Amygdala (tissue), 56 donors: Measurements from ENCODE around the gene THRA.
A peak's percentile ranks its signal among the peaks of the same experiment; 100 is the strongest.

Experiments used
- DNase-seq, 56 donors: peaks; one replicate each; lab custom pipeline; 2025; lab: John Stamatoyannopoulos, UW

The THRA gene

DNA sequence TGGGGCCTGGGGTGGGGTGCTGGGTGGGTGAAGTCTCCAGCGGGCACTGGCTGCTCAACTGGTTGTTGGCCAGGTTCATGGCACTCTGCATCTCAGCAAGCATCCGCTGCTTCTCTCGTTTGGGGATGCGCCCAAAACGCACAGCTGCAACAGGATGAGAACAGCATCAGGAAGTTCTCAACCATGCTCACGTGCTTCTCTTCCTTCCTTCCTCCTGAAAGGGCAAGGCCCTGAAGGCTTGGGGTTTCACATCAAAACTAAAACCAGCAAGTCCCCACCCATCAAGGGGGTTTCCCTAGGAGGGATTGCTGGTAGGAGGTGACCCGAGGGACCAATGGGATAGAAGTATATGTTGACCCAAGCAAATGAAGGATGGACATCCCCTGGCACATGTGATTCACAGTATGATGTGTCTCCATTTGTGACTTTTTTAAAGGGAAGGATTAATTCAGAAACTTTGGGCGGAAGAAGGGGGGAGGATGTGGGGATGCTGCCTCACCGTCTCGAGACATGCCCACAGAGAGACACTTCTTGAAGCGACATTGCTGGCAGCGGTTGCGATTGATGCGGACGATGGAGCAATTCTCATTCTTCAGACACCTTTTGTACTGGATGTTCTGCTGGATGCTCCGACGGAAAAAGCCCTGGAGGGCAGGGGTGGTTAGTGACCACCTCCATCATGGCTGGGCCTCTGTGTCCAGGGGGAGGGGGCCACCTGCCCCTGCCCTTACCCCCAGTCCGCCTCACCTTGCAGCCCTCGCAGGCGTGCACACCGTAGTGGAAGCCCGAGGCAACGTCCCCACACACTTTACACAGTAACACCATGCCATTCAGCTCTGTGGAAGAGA is 33.4 kb downstream of the THRA start:
- peak in 7 of 56 donors; percentile 20 to 64 (median 37) for DNase-seq

DNA sequence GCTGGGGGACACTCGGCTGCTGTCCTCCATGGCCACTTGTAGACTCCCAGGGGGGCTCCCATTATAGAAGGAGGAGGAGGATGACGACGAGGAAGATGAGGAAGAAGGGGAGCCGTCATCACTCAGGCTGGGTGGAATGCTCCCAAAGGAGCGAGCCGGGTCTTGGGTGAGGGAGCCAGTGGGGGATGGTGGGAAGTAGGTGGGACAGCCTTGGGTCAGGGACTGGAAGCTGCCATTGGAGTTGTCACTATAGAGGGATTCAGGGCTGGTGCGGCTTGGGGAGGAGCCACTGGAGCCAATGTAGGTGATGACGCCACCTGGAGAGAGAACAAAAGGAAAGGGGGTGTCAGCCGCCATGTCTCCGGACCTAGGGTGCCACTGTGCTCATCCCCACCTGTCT is 34.3 kb downstream of the THRA start:
- DNase-seq: no peak

DNA sequence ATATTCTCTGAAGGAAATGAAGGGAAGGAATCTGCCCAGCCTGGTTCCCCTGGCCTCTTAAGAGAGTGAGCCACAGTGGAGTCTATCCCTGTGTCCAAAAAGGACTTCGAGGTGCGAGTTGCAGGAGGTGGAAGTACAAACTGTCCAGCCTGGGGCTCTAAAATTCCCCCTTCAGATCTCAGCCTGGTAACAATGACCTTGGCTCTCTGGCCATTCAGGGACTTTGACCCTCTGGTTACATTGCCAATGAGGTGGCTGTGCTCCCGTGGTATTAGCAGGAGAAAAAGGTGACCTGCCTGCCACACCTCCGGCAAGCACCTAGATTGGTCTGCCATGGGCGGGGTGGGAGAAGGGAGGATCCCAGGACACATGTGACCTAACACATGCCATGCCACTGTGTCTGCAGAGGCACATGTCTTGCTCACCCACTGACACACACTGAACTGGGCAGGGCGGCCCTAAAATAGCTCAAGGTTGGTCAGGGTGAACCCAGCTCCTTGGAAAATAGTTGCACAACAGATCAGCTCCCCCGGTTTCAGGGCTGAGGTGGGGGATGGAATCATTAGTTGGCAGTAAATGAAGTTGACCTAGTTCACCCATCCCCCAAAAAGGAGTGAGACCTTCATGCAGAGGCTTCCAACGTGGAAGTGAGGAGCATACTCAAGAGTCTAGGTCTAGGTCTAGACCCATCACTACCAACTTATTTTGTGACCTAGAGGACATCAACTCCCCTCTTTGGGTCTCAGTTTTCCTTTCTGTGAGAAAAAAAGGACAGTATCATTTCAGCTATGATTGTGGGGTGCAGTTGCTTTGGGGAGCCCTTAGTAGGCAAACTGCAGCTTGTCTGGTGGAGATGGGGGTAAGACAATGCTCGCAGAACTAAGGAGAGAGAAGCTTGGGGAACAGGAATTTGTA is 35.4 kb downstream of the THRA start:
- DNase-seq: peak in 3 of 56 donors; percentile 23 to 44 (median 41)

DNA sequence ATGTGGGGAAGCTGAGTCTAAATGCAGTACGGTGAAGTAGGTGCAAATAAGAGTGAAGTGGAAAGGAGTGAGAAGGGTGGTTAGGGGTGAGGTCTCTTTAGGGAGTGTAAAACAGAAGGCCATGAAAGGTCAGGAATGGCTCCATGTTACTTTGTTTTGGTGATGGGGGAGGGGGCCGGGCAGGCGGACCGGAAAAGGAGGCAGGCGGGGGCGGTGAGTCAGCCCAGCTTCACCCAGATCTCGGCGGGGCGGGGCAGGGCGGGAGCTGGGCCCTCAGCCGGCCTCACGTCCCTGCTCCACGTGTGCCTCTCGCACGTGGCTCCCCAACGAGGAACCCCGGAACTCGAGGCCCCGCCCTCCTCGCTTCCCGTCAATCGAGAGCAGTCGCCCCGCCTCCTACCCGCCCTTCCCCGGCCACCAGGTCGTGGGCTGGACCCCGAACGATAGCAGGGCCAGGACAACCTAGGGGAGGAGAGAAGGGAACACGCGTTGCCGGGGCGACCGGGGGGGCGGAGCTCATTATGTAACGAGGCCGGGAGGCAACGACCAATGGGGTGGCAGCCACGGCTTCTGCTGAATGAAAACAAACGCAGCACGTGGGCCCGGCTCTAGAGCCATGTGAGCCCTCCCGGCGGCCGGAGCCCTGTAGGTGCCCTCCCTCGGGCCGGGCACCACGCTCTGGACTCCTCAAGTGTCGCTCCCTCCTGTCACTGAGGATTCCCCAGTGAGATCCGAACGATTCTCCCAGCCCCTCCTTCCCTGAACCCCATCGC is 36.3 kb downstream of the THRA start:
- DNase-seq: peak; percentile 60 to 99 (median 94)

DNA sequence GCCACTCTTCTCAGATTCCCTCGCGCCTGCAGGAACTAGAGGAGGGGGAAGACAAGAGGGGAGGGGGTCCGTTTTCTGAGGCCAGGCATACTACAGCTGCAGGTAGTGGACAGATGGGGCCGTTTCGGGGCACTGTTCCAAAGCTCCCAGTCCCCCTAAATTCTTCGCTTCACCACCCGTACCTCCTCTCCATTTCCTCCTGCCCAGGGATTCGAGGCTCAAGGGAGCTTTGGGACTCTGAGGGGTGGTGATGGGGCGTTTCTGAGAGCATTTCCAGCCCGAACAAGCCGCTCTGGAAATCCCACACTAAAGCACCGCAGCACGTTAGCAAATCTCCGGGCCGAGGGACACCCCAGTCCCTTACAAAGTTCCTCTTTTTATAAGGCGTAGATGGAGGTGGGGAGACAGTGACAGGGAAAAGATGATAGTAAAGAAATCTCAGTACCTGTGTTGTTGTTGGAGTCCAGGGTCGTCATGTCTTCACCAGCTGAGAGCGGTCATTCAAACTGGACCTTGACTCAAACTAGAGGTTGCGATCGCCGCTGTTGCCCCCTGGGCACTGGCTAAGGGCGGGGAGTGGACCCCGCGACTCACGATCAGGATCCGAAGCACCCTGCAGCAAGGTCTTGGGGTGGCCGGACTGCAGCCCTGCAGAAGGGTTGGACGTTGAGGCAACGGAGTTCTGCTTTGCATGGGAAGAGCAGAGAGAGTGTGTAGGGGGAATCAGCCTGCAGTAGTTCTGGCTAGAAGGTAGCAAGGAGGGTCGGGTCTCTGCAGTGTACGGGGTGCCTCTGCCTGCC is 37.1 kb downstream of the THRA start:
- no peak for DNase-seq

DNA sequence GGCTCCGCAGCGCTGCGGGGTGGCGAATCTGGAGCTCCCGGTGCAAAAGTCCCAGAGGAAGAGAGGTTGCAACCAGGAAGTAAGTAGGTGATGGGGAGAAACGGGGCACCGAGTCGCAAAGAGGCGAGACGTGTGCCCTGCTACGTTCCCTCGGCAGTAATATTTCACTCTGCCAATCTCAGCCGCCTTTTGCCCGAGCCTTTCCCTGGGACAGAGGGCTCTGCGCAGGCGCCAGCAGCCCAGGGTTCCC is 37.6 kb downstream of the THRA start, which contains the start of gene NR1D1:
Gene NR1D1 (minus strand): TSS at position 171 of the 250 bp plus-strand sequence. CDS start 495 bp downstream, outside the sequence.
- DNase-seq: no peak

DNA sequence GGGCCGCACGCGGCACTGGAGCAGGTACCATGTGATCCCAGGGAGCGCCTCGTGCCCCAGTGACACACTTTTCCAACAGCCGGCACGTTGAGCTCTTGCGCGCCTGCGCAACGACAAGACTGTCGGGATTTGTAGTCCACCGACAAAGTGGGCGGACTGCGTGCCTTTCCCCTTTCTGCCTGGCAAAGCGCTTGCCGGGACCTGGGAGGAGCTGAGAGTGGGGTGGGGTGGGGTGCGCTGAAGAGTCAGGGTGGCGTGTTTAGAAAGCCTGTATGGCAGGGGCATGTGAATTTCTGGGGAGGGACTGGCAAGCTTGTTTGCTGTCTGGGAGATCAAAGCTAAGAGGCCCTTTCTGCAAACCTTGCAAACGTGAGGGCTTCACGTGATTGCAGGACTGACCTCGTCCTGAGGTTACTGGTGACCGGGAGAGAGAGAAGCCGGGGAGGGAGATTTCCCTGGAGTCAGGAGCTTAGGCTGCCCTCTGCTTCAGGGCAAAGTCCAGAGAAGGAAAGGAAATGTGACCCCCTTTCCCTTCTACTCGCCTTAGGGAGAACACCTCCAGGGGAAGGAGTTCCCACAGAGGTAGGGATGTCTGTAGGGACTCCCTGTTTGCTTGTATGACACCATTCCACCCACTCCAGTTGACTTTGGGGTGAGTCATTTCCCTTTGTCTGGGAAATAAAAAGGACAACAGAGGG is 38.1 kb downstream of the THRA start:
- peak; percentile 79 to 99 (median 96) for DNase-seq

DNA sequence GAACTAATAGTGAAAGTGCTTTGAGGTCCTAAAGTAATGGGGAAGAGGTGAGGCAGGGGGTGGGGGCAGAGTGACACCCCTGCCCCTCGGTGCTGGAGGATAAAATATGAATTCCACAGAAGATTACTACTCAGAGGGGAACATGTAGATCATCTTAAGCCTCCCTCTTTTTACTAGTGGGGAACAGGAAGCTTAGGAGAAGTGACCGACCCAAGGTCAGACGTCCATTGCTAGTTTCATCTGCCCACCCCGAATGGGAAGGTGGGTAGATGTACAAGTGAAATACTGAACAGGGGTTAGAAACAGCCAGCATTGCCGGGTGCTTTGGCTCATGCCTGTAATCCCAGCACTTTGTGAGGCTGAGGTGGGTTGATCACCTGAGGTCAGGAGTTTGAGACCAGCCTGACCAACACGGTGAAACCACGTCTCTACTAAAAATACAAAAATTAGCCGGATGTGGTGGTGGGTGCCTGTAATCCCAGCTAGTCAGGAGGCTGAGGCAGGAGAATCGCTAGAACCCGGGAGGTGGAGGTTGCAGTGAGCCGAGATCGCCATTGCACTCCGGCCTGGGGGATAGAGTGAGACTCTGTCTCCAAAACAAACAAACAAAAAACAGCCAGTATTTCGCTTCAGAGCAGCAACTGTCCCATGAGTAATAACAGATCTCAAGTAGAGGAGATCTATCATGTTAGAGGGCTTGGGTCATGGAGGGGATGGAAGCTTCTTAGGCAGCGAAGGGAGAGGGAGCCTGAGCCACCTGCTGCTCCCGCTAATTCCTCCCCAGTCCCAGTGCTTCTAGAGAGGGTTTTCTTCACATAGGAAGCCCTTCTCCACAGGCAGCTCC is 38.8 kb downstream of the THRA start:
- DNase-seq: no peak

DNA sequence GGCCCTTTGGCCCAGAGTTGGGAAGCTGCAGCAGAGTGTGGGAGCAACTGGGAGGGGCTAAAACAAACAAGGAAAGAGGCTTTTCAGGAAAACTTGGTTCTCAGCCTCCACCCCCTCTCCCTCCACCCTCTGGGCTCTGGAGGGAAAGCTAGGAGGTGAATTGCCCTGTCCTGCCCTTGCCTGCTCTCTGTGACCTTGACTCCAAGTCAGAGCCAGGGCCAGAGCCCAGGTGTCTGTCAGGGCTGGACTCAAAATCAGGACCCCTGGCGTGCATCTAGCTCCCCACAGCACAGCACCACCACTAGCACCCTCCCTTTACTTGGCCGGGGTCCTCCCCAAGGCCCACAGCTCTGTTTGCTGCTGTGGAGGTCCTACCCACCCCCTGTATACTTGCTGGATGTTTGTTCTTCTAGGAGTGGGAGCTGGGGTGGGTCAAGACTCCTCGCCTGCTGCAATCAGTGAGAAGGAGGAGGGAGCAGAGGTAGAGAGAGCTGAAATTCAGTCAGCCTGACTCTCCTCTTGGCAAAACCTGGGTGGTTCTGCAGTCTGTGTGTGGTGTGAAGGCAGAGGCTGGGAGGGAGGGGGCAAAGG is 40.4 kb downstream of the THRA start:
- DNase-seq: no peak

DNA sequence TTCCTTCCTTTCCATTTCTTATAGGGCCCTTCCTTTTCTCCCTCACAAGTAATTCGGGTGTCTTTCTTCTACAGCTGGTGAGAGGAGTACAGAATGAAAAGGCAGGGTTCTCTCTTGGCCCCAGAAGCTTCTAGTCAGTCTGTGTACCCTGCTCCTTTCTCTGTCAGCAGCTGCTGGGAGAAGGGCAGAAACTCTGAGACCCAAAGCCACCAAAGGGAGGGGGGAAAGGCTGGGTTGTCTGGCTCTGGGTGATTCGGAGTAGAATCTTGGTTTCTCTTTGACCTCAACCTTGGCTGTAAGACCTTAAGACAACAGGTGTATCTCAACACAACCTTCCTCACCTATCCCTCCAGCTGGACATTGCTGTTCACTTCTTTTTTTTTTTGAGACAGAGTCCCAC is 40.9 kb downstream of the THRA start:
- no peak for DNase-seq

DNA sequence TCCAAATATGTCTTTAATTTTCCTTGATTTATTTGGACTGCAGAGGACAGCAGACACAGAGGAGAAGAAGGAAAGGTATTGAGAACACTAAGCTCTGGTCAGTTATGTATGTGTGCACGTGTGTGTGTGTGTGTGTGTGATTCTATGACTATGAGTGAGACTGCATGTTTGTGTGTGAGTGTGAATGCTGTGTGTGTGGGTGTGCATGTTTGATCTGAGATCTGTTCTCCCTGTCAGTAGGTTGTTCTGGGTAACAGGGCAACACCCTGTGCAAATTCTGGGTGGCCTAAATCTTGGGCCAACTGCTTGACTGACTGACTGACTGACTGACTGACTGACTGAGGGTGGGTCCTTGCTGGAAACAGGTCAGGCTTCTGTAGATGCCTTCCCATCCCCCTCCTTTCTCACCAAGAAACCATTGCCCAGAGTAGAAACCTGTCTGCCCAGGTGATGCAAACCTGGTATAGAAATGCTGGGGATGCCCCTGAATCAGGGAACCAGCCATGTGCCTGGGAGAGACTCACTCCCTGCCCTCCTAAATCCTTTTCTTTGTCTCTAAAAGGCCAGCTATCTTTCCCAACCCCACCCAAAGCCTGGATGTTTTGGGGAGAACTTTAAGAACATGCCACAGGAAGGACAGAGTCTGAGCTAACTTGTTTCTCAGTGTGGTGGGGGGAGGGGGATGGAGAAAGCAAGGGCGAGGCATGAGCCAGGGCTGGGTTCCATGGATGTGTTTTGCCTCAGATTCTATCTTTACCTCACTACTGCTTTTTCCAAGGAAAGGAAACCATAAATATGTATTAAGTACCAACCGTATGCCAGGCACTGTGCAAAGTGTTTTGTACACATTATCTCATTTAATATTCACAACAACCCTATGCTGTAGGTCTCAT is 42.1 kb downstream of the THRA start:
- DNase-seq: no peak

DNA sequence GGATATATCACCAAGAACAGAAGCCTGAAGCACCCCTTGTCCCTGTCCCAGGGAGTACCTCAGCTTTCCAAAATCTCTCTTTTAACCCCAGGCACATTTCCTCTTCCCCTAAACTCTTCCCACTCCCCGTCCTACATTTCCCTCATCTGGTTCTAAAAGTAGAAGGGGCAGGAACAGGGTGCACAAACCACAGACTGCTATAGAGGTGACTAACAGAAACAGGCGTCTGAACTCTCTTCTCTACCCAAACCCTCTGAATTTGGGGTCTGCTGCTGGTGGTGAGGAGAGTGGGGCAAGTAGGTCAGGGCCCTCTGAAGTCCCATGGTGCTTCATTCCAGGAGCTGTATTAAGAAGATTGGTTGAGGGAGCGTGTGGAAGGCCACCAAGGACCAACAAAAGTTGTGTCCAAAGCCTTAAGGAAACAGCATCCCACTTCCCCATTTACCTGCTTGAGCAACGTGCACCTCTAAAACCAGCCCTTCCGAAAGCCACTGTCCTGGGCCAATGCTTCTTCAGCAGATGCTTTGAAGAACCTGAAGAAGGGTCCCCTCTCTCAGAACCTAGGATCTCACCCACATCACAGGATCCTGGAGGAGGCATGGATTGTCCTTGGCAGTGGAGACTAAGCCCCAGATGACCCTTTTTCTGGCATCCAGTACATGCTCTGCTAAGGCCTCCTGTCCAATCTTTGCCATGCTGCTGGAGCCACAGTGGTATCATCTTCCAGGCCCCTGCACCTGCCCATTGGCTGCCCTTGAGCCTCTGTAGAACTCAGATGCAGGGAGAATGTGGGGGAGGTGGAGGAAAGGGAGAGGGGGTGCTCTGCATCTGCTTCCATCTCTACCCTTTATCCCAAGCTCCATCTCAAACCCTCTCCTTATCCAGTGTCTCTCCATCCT is 43.3 kb downstream of the THRA start:
- no peak for DNase-seq

DNA sequence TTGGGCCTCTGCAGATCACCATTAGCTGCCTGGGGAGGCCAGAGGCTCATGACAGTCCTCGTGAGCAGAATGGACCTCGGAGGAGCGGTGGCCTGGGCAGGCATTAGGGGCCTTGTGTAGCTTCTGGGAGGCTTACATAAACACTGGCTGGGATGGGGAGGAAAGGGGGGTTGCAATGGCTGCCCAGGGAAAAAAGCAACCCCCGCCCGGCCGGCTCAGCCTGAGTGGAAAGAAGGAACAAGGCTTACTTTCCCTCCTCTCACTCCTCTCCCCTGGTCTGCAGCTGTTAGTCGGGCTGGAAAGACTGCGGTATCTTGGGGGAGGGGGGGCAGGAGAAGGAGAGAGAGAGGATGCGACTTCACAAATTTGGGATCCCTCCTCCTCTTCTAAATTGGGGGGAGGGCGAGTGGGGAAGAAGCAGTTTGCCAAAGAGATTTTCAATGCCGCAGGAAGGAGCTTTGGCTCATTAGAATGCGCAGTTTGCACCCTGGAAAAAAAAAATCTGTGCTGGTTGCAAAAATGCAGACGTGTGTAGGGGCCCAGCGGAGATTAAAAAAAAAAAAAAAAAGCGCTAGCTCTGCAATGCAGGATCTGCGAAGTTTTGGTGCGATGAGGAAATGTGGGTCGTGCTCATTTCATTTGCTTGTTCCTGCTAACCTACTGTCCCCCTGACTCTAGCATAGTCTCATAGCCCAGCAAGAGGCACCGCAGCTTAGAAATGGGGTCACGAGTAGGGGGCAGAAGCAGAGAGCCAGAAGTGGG is 44.2 kb downstream of the THRA start:
- peak in 22 of 56 donors; percentile 23 to 80 (median 47) for DNase-seq

DNA sequence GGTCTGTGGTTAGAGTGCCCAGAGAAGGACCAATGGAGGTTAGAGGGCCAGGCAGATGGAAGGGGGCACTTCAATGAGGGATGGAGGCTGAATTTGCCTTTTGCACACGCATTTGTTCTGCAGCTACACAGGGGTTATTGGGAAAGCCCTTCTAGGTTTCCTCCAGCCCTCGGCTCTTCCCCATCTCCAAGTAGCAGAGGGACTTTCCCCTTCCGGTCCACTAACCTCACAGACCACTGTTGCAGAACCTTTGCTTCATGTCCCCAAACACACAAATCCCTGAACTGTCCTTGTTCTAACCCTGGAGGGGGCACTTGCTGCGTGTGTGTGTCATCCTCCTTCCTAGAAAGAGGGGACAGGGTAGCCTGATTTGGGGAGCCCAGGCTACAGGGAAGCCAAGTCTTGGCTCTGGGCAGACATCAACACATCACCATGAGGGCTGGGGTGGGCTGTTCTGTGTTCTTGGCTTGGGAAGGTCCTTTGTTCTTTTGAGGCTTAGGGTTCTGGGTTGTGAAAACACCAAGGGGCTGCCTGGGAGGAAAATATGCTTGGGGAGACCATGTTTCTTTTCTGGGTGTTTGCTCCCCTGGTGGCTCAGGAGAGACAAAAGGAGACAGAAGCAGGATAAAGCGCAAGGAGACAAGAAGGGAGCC is 44.9 kb downstream of the THRA start:
- peak in 6 of 56 donors; percentile 56 to 79 (median 63) for DNase-seq
